ENCODE results near the gene SLC35B2.

The SLC35B2 gene

GRCh38 chr6:44286285-44286565, 28.9 kb upstream of the SLC35B2 start:
- DNase-seq (ENCODE audit: low read depth): no peak

DNA sequence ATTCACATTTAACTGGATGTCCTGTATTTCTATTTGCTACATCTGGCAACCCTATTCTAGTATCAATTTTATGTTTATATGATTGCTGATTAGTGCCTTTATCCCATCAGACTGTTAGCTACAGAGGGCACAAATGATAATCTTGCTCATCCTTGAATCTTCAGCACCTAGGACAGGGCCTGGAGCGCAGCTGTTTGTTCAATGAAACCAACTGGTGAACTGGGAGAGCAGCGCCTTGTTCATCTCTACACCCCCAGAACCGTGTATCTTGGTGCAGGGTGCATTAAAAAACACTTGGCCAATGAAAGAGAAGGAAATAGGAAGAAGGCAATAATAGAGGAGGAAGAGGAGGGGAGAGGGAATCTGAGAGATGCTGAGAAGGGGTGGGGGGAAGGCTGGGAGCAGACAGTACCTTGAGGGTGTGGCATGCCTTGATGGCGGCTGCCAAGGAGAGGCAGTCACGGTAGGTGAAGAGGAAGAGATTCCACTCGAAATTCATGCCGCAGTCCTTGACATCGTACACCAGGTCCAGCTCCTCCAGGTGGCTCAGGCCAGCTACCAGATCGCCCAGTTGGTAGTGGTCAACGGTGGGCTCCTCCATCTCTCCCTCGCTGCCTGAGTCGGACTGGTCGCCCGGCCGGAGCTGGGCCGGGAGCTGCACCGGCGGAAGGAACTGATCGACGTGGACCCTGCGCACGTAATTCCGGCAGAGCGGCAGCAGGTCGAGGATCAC, 28.4 kb upstream of the SLC35B2 start:
- DNase-seq (ENCODE audit: low read depth): no peak

- no peak for DNase-seq (ENCODE audit: low read depth)
These were observed 27.5 kb upstream of the SLC35B2 start for GRCh38 chr6:44284867-44285266.

DNA sequence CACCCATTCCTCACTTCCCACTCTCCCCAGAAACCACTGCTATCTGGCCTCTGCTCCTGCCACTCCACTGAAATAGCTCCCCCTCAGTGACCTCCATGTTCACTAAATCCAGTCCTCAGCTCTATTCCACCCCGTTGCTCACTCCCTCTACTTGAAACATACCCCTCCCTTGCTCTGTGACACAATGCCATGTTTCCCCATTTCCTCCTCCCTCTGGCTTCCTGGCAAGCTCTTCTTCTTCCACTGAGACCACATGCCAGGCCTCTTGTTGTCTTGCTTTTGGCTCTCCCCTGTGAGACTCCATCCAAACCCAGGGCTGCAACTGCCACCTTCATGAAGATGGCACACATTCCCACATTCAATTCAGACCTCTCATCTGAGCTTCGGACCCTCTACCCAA, 26.8 kb upstream of the SLC35B2 start:
- no peak for DNase-seq (ENCODE audit: low read depth)

- DNase-seq (ENCODE audit: low read depth): no peak
These were observed 21.7 kb upstream of the SLC35B2 start for GRCh38 chr6:44278774-44279697.

GRCh38 chr6:44278315-44278714, 21.0 kb upstream of the SLC35B2 start:
- DNase-seq (ENCODE audit: low read depth): no peak

- DNase-seq (ENCODE audit: low read depth): no peak
These were observed 20.4 kb upstream of the SLC35B2 start for GRCh38 chr6:44277763-44278162.

GRCh38 chr6:44276667-44277640, 19.6 kb upstream of the SLC35B2 start:
- DNase-seq (ENCODE audit: low read depth): no peak

- DNase-seq (ENCODE audit: low read depth): no peak
These were observed 18.7 kb upstream of the SLC35B2 start for GRCh38 chr6:44275749-44276648.

GRCh38 chr6:44275271-44275748, 18.0 kb upstream of the SLC35B2 start:
- no peak for DNase-seq (ENCODE audit: low read depth)

DNA sequence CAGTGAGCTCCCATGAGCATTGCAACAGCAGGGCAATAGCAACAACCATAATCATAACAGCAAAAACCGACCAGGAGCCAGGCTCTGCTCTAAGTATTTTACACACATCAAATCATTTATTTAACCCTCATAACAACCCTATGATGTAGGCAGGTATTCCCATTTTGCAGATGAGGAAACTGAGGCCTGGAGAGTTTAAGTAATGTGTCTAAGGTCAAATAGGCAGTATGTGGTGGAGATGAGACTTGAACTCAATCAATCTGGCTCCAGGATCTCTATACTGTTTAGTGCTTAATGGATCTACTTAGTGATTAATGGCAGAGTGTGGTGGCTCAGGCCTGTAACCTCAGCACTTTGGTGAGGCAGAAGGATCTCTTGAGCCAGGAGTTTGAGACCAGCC, 16.3 kb upstream of the SLC35B2 start:
- no peak for DNase-seq (ENCODE audit: low read depth)

- no peak for DNase-seq (ENCODE audit: low read depth)
These were observed 15.8 kb upstream of the SLC35B2 start for GRCh38 chr6:44272999-44273566.

- no peak for DNase-seq (ENCODE audit: low read depth)
These were observed 15.2 kb upstream of the SLC35B2 start for GRCh38 chr6:44272529-44272928.

- no peak for DNase-seq (ENCODE audit: low read depth)
These were observed 14.6 kb upstream of the SLC35B2 start for GRCh38 chr6:44271914-44272313.

DNA sequence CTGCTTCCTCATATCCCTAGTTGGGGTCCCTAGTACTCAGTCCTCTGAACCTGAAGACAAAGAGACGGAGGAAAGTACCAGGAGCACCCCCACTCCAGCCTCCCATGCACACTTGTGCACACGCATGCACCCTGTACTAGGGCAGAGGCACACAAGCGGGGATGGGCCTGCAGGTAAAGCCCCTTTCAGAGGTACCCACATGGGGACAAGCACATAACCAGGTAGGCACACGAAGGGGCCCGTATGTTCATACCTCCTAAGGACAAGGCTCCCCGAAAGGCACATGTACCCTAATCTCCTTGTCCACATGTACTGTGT, 14.0 kb upstream of the SLC35B2 start:
- DNase-seq (ENCODE audit: low read depth): no peak

GRCh38 chr6:44270526-44271405, 13.4 kb upstream of the SLC35B2 start:
- no peak for DNase-seq (ENCODE audit: low read depth)

GRCh38 chr6:44269921-44270525, 12.7 kb upstream of the SLC35B2 start, which contains the start of gene TMEM151B:
Gene TMEM151B (plus strand): TSS chr6:44270450. CDS start chr6:44270743, 293 bp downstream.
- no peak for DNase-seq (ENCODE audit: low read depth)

DNA sequence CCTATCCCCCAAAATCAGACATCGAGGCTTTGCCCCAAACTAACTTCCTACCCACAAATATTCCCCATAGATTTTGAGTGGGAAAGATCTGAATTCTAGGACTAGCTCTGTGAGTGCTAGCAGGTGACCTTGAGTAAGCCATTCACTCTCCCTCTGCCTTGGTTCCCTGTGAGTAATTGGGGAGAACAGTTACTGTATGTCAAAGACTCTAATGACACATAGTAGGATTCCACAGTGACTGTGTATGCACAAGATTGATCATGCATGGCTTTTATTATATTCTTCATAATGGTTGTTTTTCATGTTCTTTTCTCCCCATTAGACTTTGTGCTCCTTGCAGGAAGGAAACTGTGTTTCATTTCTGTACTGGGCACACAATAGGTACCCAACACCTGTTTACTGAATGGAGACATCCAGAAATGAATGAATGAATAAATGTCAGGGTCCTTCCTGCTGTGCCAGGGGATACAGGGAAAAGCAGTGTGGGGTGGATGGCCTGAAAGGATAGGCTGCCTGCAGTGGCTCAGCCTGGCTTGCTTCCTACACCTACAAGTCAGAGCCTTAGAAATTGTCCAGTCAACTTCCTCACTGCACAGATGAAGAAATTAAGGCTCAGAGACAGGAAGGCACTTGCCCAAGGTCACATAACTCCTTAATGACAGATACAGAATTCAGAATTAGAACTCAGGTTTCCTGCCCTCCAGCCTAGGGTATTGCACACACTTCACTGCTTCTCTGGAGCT, 12.0 kb upstream of the SLC35B2 start:
- DNase-seq (ENCODE audit: low read depth): no peak
